Fibroblast of skin of right quadriceps (primary cell): ENCODE measurements around the gene INSIG1.
A peak's percentile ranks its signal among the peaks of the same experiment; 100 is the strongest.

Experiments
- DNase-seq: peaks from one replicate; pipeline ENCODE4 v3.0.0-alpha.2; 2013

The INSIG1 gene

DNA sequence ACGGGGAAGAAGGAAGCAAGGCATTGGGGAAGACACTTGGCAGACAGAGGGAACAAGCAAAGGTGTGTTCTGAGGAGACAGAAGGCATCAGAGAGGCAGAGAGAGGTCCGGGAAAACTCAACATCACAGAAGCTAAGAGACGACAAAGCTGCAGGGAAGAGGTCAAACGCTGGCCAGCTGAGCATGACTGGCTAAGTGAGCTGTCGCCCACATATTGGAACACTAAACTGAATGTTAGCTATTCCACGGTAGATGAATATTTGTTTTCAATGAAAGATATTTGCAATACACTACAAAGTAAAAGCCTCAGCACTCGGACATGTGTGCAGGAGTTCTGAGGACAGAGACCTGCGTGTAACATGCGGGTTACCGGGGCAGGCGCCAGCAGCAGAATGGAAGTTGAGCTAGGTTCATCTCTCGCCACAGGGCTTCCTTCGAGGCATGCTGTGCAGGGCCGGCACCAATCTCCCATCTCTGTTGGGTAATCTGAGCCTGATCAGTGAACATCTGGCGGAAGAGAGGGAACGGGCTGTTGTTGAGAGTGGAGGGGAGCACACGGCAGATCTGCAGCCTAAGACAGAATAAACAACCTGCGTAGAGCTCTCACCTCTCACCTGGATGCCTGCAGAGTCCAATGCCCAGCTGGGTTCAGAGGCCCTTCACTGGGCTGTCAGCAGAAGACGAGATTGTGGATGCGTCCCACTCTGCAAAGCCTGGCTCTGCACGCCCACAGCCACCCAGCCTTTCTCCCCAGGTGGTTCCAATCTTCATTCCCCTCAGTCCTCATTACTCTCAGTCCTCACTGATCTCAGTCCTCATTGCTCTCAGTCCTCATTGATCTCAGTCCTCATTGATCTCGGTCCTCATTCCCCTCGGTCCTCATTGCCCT, 35.9 kb downstream of the INSIG1 start:
- DNase-seq = no peak

DNA sequence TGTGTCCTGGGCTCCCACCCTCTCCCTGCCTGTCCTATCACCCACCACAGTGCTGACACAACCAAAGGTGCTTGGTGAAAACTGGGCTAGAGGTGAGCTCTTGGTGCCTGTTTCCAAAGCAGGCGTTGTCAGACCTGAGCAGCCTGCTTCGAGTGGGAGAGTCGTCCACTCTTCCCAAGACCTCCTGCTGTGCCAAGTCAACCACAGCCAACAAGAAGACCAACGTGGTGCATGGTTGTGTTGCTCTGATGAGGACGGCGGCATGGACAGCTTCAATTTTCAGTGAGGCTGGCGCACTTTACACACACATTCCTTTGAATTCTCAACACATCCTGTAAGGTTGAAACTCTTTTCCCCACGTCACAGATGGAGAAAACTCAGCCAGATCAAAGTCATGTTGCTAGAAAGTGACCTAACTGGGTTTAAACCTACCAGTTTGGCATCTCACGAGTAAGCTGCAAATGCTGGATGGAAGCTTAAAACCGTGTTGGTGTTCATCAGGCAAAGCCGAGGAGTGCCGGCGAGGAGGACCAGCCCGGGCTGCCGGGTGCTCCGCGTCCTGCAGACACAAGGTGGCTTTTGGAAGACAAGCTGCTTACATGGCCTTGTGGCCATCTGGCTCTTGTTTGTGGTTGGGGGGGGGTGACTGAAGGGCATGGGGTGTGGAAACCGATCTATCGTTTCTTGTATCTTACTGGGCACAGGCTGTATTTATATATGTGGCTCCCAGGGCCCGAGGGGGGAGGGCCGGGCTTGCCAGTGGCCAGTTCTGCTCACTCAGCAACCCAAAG, 39.3 kb downstream of the INSIG1 start:
- no peak for DNase-seq

DNA sequence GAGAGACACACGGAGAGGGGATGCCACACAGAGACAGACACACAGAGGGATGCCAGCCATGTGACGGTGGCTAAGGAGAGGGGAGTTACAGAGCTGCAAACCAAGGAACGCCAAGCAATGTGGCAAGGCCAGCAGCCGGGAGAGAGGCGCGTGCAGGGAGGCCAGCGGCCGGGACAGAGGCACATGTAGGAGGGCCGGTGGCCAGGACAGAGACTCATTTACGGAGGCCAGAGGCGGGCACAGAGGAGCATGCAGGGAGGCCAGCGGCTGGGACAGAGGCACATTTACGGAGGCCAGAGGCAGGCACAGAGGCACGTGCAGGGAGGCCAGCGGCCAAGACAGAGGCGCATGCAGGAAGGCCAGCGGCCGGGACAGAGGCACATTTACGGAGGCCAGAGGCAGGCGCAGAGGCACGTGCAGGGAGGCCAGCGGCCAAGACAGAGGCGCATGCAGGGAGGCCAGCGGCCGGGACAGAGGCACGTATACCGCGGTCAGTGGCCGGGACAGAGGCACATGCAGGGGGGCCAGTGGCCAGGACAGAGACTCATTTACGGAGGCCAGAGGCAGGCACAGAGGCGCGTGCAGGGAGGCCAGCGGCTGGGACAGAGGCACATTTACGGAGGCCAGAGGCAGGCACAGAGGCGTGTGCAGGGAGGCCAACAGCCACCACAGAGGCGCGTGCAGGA, 40.4 kb downstream of the INSIG1 start:
- DNase-seq = no peak

DNA sequence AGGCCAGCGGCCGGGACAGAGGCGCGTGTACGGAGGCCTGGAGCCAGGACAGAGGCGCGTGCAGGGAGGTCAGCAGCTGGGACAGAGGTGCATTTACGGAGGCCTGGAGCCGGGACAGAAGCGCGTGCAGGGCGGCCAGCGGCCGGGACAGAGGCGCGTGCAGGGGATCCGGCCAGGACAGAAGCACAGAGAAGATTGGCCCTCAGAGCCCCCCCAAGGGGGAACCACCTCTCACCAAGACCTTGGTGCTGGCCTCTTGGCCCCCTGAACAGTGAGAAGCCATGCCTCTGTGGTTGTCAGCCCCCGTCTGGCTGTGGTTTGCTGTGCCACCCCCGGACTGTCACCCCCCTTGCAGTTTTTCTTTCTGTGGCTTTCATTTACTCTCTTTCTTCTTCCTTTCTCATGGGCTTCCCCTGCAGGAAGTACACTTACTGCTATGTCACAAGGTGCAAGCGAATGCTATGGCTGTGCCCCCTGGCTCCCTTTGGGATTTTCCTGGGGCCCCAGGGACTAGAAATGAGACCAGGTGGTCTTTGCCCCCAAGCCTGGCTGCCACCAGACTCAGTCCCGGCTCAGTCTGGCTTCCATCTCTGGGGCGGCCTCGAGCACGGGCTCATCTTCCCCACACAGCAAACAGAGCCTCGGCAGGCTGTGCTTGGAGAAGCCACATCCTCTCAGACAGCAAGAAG, 41.1 kb downstream of the INSIG1 start:
- DNase-seq = no peak

DNA sequence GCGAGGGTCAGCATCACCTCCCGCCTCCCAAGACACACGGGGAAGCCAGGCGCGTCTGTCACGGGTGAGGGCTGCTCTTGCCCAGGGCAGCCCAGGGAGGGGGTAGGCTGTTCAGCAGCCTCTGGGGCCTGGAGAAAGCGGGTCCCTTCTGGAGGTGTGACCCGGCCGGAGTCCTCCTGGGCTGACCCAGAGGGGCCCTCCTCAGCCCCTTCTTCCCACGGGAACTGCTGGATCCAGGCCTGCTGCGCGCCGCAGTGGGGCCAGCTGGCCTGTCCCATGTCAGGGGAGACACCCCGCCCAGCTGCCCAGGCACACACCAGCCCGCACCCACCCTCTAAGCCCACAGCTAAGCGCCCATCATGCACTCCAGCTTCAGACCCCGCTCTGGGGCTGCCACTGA, 41.8 kb downstream of the INSIG1 start:
- no peak for DNase-seq

DNA sequence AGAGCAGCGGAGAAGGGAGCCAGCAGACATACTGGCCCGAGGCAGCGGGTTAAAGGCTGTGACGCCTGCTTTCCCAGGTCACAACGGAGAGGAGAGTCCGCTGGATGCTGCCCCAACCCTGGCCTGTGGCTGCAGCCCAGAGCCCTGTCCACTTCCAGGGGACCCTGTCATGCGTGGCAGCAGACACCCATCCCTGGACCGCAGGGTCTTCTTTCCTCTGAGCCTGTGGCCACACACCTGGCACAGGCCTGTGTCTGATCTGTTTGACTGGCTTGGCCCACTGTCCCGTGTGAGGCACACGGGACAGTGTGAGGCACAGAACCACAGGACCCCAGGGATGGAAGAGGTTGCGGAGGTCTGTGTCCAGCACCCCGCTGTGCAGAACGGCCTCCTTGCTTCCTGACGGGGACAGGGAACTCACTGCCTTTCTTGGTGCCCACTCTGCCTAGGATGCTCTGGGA, 42.4 kb downstream of the INSIG1 start:
- DNase-seq = no peak

DNA sequence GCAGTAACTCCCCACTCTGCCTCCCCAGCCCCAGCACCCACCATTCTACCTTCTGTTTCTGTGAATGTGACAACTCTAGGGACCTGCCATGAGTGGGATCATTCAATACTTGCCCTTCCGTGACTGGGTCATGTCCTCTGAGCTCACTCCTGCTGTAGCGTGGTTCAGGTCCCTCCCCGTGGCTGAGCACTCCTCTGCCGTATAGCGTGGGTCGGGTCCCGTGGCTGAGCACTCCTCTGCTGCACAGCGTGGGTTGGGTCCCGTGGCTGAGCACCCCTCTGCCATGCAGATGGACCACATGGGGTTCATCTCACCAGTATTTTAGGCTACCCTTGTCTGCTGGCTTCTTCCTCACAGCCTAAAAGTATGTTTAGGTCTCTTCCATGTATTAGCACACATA, 43.0 kb downstream of the INSIG1 start:
- no peak for DNase-seq

DNA sequence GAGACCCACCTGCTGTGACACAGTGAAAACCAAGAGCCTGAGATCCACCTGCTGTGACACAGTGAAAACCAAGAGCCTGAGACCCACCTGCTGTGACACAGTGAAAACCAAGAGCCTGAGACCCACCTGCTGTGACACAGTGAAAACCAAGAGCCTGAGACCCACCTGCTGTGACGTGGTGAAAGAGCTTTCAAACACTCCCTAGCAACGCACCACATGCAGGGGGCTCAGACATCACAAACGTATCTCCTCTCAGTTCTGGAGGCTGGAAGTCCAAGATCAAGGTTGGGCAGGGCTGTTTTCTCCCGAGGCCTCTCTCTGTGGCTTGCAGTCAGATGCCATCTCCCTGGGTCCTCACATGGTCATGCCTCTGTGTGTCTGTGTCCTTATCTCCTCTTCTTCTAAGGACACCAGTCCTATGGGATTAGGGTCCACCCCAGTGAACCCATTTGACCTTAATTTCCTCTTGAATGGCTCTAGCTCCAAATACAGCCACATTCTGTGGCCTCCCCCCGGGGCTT, 43.8 kb downstream of the INSIG1 start:
- DNase-seq = no peak

DNA sequence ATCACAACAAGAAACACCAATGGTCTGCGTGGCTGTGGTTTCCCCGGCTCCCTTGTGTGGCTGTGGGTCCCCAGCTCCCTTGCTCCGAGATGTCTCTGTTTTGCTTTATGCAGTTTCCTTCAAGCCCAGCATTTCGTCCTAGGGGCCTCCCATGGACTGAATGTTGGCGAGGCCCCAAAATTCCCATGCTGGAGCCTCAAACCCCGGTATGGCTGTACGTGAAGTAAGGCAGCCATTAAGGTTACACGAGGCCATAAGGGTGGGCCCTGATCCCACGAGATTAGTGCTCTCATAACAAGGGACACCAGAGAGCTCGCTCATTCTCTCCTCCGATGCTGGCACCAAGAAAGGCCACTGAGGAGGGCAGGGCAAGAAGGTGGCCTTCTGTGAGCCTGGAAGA, 44.6 kb downstream of the INSIG1 start:
- no peak for DNase-seq

DNA sequence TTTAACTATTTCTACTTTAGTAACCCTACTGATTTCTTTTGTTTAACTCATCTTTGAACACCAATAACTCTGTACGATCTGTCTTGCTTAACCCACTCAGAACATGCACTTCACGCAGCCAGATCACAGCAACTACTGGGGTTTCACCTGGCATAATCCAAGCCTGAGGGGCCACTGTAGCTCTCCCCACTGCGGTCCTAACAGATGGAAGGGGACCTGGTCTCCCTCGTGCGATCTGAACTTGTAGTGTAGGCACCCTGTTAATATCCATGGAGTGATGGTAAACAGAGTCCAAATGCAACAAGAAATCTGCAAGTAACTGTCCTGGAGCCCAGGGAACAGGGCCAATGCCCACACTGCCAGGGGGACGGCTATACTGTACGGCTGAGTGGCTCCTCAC, 45.5 kb downstream of the INSIG1 start:
- no peak for DNase-seq

DNA sequence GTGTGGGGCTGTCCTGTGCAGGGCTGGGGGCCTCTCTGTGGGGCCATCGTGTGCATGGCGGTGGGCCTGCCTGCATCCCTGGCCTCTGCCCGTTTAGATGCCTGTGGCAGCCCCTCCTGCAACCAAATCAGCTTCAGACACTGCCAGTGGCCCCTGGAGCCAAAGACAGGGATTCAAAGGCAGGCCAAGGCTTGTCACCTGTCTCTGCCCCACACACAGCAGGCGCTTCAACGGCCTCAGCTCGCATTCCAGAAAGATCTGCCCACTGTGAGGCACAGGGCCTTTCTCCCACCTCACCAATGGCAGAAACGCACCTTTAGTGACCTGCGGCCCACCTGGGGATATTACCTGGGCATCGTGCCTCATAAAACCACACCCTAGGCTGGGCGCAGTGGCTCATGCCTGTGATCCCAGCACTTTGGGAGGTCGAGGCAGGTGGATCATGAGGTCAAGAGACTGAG, 46.0 kb downstream of the INSIG1 start:
- no peak for DNase-seq

DNA sequence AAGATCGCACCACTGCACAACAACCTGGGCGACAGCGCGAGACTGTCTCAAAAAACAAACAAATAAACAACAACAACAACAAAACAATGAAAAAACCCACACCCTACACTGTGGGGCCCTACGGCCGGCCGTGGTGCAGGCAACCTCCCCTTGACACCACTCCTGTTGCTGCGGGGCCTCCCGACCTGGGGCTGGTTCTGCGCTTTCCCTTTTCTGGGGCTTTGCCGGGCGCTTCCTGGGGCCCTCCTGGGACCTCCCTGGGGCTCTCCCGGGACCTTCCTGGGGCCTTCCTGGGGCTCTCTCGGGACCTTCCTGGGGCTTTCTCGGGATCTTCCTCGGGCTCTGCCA, 46.6 kb downstream of the INSIG1 start:
- DNase-seq = no peak

DNA sequence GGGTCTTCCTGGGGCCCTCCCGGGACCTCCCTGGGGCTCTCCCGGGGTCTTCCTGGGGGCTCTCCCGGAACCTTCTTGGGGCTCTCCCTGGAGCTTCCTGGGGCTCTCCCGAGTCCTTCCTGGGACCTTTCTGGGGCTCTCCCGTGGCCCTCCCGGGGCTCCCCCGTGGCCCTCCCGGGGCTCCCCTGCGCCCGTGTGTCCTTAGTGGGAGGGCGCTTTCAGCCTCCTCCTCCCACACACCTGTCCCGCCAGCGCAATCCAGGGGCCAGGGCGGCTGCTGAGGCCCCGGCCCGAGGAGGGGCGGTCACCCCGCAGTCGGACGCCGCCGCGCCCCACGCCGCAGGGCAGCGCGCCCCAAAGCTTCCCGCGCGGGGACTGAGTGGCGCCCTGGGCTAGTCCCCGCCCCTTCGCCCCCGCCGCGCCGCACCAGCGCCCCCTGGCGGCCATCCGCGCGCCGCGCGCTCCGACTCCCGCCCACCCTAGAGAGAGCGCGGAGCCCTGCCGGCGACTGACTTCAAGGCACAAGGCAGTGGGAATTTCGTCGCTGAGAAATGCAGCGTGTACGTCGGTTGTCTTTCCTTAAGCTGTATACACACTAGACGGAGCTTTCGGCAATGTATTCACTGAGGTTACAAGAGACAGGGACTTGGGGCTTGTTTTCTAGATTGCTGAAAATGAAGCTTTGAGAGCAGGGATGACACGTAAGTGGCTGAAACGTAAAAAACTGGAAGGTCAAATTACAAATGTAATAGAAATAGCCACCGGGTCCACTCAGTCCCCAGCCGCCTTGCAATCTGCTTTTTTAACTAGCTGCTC, 47.1 kb downstream of the INSIG1 start:
- peak; percentile 64 for DNase-seq

DNA sequence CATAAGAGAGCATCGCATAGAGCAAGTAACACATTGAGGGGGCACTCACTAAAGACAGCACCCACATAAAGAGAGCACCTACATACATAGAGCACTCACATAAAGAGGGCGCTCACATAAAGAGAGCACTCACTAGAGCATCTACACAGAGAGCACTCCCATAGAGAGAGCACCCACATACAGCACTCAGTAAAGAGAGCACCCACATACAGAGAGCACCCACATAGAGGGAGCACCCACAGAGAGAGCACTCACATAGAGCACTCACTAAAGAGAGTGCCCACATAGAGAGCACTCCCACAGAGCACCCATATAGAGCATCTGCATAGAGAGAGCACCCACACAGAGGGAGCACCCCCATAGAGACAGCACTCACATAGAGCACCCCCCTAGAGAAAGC, 47.8 kb downstream of the INSIG1 start:
- no peak for DNase-seq

DNA sequence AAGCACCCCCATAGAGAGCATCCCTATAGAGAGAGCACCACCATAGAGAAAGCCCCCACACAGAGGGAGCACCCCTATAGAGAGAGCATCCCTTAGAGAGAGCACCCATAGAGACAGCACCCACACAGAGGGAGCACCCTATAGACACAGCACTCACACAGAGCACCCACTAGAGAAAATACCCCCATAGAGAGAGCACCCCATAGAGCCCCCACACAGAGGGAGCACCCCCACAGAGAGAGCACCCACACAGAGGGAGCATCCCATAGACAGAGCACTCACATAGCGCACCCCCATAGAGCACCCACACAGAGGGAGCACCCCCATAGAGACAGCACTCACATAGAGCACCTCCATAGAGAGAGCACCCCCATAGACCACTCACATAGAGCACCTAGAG, 48.6 kb downstream of the INSIG1 start:
- DNase-seq = no peak

DNA sequence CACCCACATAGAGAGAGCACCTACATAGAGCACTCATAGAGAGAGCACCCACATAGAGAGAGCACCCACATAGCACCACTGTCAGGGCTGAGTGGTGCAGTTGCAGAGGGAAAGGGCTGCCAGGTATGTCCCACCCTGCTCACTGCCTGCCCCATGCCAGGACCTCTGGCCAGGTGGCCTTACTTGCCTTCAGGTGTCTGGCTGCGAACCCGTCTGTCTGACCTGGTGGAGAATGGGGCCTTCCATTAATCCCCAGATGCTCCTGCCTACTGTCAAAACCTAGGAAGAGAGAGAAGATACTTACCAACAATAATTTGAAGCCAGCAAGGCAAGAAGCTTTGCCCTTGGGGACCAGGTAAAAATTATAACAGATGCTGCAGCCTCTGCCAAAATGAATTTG, 51.1 kb downstream of the INSIG1 start:
- no peak for DNase-seq

DNA sequence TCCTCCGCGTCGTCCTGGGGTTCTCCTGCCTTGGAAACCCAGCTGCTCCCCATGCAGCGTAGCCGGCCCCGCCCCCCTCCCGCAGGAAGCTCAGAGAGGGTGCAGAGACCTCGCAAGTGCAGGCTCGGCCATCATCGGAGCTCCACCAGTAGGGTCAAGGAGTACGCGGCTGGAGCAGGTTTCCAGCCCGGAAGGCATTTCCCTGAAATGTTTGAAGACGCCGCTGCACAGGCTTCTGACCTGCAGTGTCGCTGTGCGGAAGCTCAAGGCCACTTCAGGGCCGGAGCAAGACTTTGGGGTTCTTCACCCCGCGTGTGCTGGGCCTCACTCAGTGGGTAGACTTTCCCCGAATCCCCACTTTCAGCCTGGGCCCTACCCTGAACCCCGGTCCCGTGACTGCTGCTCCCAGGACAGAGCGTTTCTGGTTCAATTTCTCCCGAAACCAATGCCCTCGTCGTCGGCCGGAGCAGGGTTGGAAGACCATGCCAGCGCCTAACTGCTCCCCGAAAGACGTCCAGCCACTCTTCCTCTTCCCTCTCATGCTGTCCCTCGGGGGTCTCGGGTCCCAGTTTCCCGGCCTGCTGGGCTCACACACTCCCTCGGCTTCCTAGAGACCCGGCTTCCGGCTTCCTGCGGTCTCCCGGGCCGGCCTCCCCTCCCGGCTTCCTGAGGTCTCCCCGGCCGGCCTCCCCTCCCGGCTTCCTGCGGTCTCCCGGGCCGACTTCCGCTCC, 52.1 kb downstream of the INSIG1 start:
- no peak for DNase-seq

DNA sequence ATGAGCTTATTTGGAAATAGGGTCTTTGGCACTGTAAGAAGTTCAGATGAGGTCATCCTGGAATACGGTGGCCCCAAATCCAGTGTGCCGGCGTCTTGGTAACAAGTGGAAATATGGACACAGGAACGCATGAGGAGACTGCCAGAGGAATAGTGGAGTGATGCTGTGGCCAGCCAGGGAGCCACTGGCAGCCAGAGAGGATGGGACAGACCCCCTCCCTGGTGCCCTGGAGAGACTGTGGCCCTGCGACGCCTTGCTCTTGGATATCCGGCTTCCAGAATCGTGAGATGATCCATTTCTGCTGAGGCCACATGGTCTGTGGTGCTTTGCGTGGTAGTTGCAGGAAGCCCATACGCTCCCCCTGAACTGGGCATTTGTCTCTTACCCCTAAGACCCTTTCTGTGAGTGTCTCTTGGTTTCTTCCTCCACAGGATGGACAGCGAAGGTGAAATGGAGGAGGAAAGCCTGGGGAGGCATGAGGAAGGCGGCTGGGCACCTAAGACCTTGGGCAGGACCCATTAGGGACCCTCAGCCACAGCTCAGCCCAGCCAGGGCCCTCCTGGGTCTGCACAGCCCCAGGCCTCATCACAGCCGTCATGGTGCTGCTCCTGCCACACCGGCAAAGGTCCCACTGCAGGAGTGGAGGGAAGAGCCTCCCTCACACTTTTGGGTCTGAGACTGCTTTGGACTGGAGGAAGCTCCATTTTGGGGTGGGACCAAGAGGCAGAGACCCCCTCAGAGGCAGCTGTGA, 53.6 kb downstream of the INSIG1 start:
- no peak for DNase-seq

DNA sequence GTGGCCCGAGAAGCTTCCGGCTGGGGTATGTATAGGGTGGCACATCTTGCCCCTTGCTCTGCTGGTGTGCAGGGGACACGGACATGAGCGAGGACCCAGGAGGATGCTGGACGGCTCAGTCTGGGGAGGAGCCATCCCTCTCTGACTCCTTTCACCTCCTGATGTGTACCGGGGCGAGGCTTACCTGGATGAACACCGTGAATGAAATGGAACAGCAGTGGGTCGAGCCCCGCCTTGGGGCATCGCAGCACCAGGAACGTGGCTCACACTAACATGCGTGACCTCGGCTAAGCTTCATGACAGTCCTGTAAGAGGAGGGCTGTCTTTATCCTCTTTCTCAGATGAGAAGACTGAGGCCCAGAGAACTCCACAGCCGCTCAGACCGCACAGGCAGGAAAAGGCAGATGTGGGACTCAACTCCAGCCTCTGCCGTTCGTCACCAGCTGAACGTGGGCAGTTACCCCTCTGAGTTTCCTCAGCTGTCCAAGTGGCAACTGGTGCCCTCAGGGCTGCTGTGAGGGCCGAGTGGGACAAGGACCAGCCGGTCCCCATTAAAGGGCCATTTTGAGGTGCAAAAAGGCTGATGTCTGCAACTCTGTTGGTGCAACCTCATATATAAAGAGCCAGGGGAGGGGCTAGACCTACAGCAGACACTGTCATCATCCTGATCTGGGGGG, 54.5 kb downstream of the INSIG1 start:
- DNase-seq = no peak

DNA sequence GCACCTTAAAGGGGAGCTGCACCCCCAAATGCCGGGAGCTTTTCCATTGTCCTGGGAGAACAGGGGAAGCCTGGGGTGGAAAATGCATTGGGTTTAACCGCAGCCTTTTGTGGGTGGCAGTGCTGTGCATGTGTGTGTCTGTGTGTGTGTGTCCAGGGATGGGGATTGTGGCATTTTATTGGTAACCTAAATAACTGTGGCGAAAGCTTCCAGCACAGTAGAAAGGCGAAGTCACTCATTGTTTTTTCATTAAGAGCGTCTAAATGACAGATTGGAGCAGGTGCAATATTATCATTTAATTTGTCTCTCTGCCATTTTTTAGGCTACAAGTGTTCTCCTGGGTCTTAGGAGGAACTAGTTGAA, 55.1 kb downstream of the INSIG1 start:
- no peak for DNase-seq
